Lower lobe of right lung (tissue), 2 donors: Measurements from ENCODE around the gene TMPRSS3. TPM values are rescaled to one million over a fixed set of nuclear protein-coding genes. Genes with fewer than 3 reads are reported as not detected.

Source experiments
- ATAC-seq, 2 donors: fragments of 200-7000 bp; cut with Tn5 transposase; one replicate each; pipeline ENCODE4 v1.9.1; 2020 to 2022; ENCODE audit warnings: mild to moderate bottlenecking in 2 of 2, moderate library complexity in 2 of 2
- DNase-seq: peaks from one replicate; pipeline ENCODE4 v3.0.0-alpha.2; 2020
- H3K27ac ChIP-seq: fragments of 200-600 bp; one replicate; pipeline ENCODE4 v1.8.0; 2022
- H3K27me3 ChIP-seq: fragments of 200-600 bp; one replicate; pipeline ENCODE4 v1.8.0; 2022; ENCODE audit warnings: low read depth
- H3K36me3 ChIP-seq: fragments of 200-600 bp; one replicate; pipeline ENCODE4 v1.8.0; 2022; ENCODE audit warnings: mild to moderate bottlenecking
- H3K4me1 ChIP-seq: fragments of 200-600 bp; one replicate; pipeline ENCODE4 v1.8.0; 2022
- H3K4me3 ChIP-seq: fragments of 200-600 bp; one replicate; pipeline ENCODE4 v1.8.0; 2022; ENCODE audit warnings: mild to moderate bottlenecking
- H3K9me3 ChIP-seq: fragments of 200-600 bp; one replicate; pipeline ENCODE4 v1.8.0; 2022
- CTCF ChIP-seq: fragments of 200-600 bp; IDR thresholded peaks from one replicate; pipeline ENCODE4 v1.8.0; 2022; ENCODE audit warnings: antibody characterized with exemption, mild to moderate bottlenecking
- intact Hi-C: fragments of 100-400 bp; cut with DNase I; formaldehyde crosslinking; loops from one replicate; pipeline ENCODE4 v1.11.0; 2022
- total RNA-seq: library from RNA; stranded (reverse); fragmentation: NEBNext Ultra II Directional; extraction: Animal tissue kit (Norgen Biotek cat#: 25700); gene quantifications from one replicate; pipeline ENCODE4 v1.2.1, GENCODE V29; 2021
- donor health status: DM: no; HTN: yes; CAD: no; lungs with severe emphysema.

The TMPRSS3 gene
- total RNA-seq, 1 donor from 2014 or later: 3.8 TPM

DNA sequence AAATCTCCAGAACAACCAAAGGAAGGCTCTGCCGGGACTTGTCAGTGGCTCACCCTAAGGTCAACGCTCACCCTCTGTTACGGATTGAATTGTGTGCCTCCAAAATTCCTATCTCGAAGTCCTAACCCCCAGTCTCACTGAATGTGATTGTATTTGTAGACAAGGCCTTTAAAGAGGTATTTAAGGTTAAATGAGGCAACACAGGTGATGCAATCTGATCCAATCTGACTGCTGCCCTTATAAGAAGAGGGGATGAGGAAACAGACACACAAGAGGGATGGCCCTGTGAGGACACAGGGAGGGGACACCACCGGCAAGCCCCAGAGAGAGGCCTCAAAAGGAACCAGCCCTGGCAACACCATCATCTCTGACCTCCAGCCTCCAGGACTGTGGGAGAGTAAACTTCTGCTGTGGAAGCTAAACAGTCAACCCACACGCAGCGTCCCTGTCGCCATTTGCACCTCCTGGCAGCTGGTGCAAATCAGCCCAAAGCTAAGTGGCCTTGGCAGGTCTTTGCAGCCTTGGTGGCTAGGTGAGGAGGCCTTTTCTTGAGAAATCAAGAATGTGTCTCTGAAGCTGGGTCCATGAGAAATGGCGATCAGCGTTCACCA lies 32.1 kb upstream of the TMPRSS3 start:
- Histone ChIP-seq H3K4me1 (no peaks in the 10 kb centered on the region), H3K27me3 (peaks cover 5% of the 10 kb centered on the region), H3K9me3 (peaks cover 6% of the 10 kb centered on the region), H3K4me3 (no peak overlapping the region), H3K36me3 (no peaks in the 10 kb centered on the region), H3K27ac (no peak overlapping the region)
- no peak for ATAC-seq
- intact Hi-C loops: no loop called here
- no peak for DNase-seq
- TF ChIP-seq CTCF: no peak

GRCh38 chr21:42426876-42427480 lies 31.1 kb upstream of the TMPRSS3 start:
- Histone ChIP-seq H3K4me1 (no peaks in the 10 kb centered on the region), H3K9me3 (no peaks in the 10 kb centered on the region), H3K36me3 (no peaks in the 10 kb centered on the region), H3K27me3 (peaks cover 6% of the 10 kb centered on the region), H3K27ac (no peak overlapping the region), H3K4me3 (no peak overlapping the region)
- intact Hi-C loops: no loop called here
- TF ChIP-seq CTCF: no peak
- ATAC-seq (no peak), DNase-seq (no peak)

DNA sequence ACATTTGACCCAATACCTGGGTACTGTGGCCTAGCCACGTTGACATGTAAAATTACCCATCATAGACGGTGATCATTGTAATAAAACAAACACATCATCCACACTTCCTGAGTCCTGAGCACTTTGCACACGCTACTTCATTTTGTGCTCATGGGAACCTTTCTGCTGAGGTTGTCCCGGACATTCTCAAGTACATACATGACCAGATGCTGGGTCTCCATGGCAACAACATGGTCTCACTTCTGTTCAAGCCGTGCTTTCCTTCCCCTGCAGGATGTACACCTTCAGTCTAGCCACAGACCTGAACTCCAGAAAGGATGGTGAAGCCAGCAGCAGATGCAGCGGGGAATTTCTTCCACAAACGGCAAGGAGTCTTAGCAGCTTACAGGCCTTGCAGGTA lies 30.6 kb upstream of the TMPRSS3 start:
- H3K4me1 ChIP-seq: no peaks in the 10 kb centered on the region
- DNase-seq: no peak
- H3K4me3 ChIP-seq: no peak overlapping the region
- H3K36me3 ChIP-seq: no peaks in the 10 kb centered on the region
- intact Hi-C loops: no loop called here
- H3K27ac ChIP-seq: no peak overlapping the region
- no peaks in the 10 kb centered on the region for H3K9me3 ChIP-seq
- ATAC-seq: no peak
- no peak for TF ChIP-seq CTCF
- H3K27me3 ChIP-seq: peaks cover 6% of the 10 kb centered on the region

DNA sequence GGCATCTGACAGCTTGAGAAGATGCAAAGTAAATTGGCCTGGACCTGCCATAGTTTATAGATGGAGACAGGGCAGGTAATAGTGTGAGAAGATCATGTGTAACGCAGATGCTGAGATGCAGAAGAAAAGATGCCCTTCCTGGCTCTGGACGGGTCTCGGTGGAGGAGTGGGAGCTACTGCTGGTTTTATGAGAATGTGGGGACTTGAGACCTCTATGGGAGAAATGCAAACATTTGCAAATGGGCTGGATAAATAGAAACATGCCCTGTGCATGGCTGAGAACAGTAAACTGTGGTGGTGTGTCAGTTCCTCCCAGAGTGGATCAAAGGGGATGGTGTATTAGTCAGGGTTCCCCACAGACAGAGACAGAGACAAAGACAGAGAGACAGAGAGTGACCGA lies 29.7 kb upstream of the TMPRSS3 start:
- Histone ChIP-seq H3K27ac (no peak overlapping the region), H3K36me3 (no peaks in the 10 kb centered on the region), H3K9me3 (no peaks in the 10 kb centered on the region), H3K27me3 (peaks cover 6% of the 10 kb centered on the region), H3K4me1 (no peaks in the 10 kb centered on the region), H3K4me3 (no peak overlapping the region)
- intact Hi-C loops: no loop called here
- DNase-seq: no peak
- no peak for TF ChIP-seq CTCF
- ATAC-seq: no peak

GRCh38 chr21:42424914-42425541 lies 29.2 kb upstream of the TMPRSS3 start:
- no peak overlapping the region for H3K4me3 ChIP-seq
- H3K27ac ChIP-seq: no peak overlapping the region
- H3K9me3 ChIP-seq: no peaks in the 10 kb centered on the region
- peak; percentile 34 for DNase-seq
- peaks cover 6% of the 10 kb centered on the region for H3K27me3 ChIP-seq
- H3K36me3 ChIP-seq: no peaks in the 10 kb centered on the region
- TF ChIP-seq CTCF: no peak
- intact Hi-C loops: no loop called here
- peak; percentile 73 for ATAC-seq
- H3K4me1 ChIP-seq: no peaks in the 10 kb centered on the region
